Measurements from ENCODE around the gene GPC6.

The GPC6 gene

GRCh38 chr13:93502987-93503615 lies 276.5 kb downstream of the GPC6 start:
- DNase-seq (ENCODE audit: low spot score): no peak

DNA sequence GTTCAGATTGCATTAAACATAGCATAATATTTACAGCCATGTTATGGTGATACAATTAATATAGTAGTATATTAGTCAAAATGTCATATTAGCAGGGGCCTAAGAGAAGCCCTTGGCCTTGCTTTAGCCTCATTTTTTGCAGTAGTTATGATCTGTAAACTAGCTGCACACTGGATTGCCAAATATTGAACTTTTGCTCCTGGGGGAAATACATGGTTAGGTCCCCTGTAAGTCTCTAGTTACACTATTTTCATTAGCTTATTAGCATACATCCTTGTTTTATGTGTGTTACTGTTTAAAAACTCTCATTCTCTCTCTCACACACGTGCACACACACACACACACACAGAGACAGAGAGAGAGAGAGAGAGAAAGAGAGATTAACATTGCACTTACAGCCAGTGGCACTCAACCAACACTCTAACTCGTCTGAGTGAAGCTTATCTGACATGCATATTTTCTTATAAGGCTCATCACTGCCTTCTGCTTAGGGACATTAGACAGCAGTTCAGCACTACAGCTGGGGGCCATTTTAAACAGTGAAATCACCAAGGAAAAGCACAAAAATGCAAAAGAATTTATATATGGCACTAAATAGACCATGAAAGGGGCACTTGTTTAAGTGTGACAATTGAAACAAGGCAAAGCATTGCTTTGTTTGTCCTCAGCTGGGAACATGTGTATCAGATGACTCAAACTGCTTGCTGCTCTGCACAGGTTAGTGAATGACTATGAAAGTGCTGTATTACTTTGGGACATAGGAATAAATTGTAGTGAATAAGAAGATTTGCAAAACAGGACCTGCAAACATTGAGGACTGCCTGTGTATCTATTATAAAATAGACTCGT lies 278.7 kb downstream of the GPC6 start:
- DNase-seq (ENCODE audit: low spot score): no peak

- no peak for DNase-seq (ENCODE audit: low spot score)
Observed at GRCh38 chr13:93511011-93511410, 284.4 kb downstream of the GPC6 start.

- no peak for DNase-seq (ENCODE audit: low spot score)
Observed at GRCh38 chr13:93515267-93515666, 288.7 kb downstream of the GPC6 start.

DNA sequence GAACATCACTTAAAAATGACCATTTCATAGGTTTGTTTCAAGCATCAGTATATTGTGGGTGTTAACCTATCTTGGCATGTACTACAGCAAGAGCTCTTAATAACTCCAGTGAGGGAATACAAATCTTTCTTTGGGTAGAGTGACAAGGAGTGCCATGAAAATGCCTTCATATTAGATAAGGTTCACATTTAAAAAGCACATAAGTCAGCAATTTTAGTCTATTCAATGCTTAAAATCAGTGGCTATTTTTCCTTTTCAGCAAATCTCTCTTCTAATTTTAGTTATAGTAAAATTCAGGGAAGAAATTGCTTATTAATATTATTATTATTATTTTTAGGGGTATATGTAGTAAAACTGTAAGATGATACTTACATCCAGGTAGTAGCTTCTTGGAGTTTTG lies 291.1 kb downstream of the GPC6 start:
- no peak for DNase-seq (ENCODE audit: low spot score)

GRCh38 chr13:93521307-93521706 lies 294.7 kb downstream of the GPC6 start:
- no peak for DNase-seq (ENCODE audit: low spot score)

DNA sequence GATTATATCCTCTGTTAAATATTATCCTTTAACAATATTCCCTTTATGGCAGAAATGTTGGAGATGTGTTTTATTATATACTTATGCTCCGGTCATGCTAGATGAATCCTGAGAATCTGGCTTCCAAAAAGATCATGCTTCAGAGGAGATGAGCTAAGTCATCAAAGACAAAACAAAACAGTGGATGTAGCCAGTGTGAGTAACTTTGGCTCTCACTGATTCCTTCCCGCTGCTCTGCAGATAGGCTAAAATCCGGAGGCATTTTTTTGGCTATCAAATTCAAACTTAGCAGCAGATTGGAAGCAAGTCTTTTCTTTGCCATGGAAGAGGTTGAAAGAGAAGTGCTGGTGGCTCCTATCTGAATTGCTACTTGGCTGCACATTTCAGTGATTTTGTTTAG lies 295.9 kb downstream of the GPC6 start:
- no peak for DNase-seq (ENCODE audit: low spot score)

GRCh38 chr13:93525087-93525486 lies 298.5 kb downstream of the GPC6 start:
- no peak for DNase-seq (ENCODE audit: low spot score)

- no peak for DNase-seq (ENCODE audit: low spot score)
Observed at GRCh38 chr13:93527748-93528297, 301.2 kb downstream of the GPC6 start.

DNA sequence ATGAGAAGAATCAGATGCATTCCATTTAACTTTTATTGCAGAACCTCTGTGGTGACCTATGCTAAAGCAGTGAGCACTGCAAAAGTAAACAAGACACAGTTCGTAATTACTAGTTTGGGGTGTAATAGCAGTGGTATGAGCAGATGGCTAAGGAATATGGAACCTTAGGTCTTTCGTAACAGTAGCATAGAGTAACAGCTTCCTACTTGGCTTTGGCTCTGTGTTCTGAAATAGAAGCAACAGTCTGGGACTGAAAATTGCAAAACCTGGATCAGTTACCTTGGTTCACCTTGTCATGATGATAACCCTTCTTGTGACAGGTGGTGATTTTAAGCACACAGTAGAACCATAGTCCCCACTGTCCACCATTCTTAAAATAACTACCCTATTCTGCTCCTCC lies 303.4 kb downstream of the GPC6 start:
- DNase-seq (ENCODE audit: low spot score): no peak

DNA sequence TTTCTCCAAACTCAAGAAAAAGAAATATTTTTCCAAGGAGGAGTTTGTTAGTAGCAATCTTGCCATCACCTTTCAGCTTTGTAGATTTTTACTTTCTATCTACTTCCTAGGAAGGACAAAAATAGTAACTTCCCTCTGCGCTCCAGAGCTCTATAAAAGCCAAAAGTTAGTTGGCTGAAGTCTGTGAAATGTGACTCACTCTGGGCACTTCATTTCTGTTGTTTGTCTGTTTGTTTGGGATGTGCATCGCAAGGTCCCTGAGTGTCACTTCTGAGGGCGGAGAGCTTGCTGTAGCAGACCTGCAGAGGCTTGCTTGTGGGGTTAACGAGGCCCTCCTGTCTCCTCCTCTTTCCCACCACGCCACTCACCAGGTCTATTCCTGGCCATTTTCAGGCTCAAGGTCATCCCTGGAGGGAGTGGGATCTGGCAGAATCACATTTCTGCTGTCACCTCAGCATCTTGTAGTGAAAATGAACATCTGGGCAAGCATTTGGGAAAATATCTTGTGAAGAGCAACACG lies 307.6 kb downstream of the GPC6 start:
- no peak for DNase-seq (ENCODE audit: low spot score)

GRCh38 chr13:93535251-93535650 lies 308.6 kb downstream of the GPC6 start:
- DNase-seq (ENCODE audit: low spot score): no peak

- DNase-seq (ENCODE audit: low spot score): no peak
Observed at GRCh38 chr13:93539914-93540313, 313.3 kb downstream of the GPC6 start.

- no peak for DNase-seq (ENCODE audit: low spot score)
Observed at GRCh38 chr13:93547886-93548285, 321.3 kb downstream of the GPC6 start.

DNA sequence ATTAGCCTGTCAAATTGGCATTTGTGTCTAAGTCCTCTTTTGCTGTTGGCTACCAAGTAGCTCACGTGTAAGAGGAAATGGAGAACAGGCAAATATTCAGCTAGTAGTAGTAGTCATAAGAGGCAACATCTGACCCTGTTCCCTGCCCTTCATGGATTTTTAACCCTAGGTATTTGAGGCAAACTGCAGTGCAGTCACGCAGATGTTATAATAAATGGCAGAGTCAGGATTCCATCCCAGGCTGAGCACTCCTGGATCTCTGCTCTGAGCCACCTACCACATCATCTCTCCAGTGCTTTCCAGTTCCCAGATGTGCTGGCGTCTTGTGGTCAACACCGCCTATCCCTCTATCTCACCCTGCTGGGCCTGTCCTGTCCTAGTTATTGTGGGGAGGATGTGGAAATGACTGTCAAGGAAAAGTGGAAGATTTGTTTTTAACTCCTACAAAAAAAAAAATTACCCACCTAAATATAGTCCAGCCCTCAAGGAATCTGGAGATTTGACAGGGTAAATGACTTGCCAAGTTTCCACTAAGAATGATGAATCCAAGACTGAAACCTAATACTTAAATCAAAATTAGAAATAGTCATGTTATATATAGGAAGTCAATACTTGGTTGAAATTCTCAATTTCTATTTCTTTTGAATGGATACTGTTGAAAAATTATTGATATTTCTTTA lies 322.9 kb downstream of the GPC6 start:
- no peak for DNase-seq (ENCODE audit: low spot score)

DNA sequence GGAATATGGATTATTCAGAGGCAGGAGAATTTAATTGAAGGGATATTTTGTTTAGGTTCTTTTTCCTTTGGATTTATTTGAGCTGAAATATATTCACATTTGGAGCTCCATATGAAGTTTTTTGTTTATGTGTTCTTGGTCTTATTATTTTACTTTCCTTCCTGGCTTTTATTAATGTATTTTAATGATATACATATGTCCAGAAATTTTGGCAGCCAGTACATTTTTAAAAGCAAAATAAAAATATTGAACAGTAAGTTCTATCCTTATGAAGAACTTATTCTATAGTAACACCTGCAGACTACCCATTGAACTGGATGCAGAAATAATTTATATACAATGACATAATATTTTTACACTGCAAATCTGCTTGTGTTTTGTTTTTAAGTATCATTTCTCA lies 323.6 kb downstream of the GPC6 start:
- DNase-seq (ENCODE audit: low spot score): no peak

- no peak for DNase-seq (ENCODE audit: low spot score)
Observed at GRCh38 chr13:93552596-93552995, 326.0 kb downstream of the GPC6 start.

DNA sequence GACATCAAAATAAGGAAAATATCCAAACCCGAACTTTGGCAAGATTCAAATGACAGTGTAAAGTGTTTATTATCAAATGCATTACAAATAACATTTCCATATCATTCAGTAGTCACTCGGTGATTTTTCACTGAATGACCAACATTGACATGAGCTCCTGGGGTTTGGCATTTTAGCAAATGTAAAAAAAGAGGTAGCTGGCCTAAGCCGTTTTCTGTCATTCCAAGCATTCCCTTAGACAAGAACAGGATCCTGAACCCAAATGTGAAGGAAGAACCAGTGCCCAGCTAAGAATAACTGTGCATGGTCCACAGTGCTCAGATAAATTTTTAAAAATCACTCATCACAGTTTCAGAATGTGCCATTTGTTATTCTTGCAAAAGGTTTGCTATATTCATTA lies 327.9 kb downstream of the GPC6 start:
- no peak for DNase-seq (ENCODE audit: low spot score)

- DNase-seq (ENCODE audit: low spot score): no peak
Observed at GRCh38 chr13:93558637-93559036, 332.0 kb downstream of the GPC6 start.

DNA sequence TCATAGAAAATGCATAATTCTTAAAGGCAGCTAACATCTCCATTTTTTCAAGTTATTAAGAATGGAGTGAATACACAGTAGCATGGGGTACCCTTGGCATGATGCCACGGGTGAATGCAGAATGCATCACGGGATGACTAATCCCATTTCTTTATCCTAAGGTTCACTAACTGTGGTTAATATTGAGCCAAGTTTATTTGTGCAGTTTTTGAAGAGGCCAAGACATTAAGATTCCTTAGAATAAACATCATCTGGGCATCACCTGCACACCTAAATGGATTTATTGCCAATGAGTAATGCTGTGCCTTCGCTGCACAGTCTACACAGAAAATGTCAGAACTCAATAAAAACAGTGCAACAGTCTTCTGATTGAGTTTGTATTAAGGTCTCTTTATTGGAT lies 333.1 kb downstream of the GPC6 start:
- DNase-seq (ENCODE audit: low spot score): no peak

- no peak for DNase-seq (ENCODE audit: low spot score)
Observed at GRCh38 chr13:93561576-93562225, 335.1 kb downstream of the GPC6 start.

GRCh38 chr13:93562676-93563075 lies 336.1 kb downstream of the GPC6 start:
- no peak for DNase-seq (ENCODE audit: low spot score)
